GM12878 (cell line): ENCODE results near the gene NKG7.

Source experiments
- E2F8 ChIP-seq: fragments of 450-650 bp; IDR thresholded peaks from 2 replicates; pipeline ENCODE4 v1.6.1; 2018; ENCODE audit warnings: mild to moderate bottlenecking, low read depth, moderate library complexity; ENCODE audit not compliant: partially characterized antibody
- ELK1 ChIP-seq: IDR thresholded peaks from 2 replicates; pipeline ENCODE4 v1.6.1; 2012; ENCODE audit warnings: low read depth, low read length, improper control_type of control experiment

- TF ChIP-seq ELK1 (no peak), E2F8 (no peak)
These were observed 47.1 kb downstream of the NKG7 start for GRCh38 chr19:51325161-51325976.
